ENCODE data around the gene TRIM26.
"Not testable (repeated sequence)": the region's sequence is repeated elsewhere in the genome, so short reads cannot be mapped to it uniquely, and the experiment has no call there.

Gene TRIM26

GRCh38 chr6:30152910-30153610 lies 60.1 kb downstream of the TRIM26 start:
- no peak for DNase-seq

- no peak for DNase-seq
Observed at GRCh38 chr6:30152016-30152673, 61.1 kb downstream of the TRIM26 start.

- no peak for DNase-seq
Observed at GRCh38 chr6:30151580-30151979, 61.6 kb downstream of the TRIM26 start.

GRCh38 chr6:30150671-30151395 lies 62.4 kb downstream of the TRIM26 start:
- DNase-seq = no peak

GRCh38 chr6:30149858-30150550 lies 63.2 kb downstream of the TRIM26 start:
- no peak for DNase-seq

GRCh38 chr6:30149234-30149633 lies 64.0 kb downstream of the TRIM26 start:
- no peak for DNase-seq

- no peak for DNase-seq
Observed at GRCh38 chr6:30147096-30147495, 66.1 kb downstream of the TRIM26 start.

GRCh38 chr6:30145818-30146217 lies 67.4 kb downstream of the TRIM26 start:
- no peak for DNase-seq

- DNase-seq = no peak
Observed at GRCh38 chr6:30144811-30145210, 68.4 kb downstream of the TRIM26 start.

- DNase-seq = no peak
Observed at GRCh38 chr6:30143780-30144179, 69.4 kb downstream of the TRIM26 start.

- no peak for DNase-seq
Observed at GRCh38 chr6:30142665-30143064, 70.5 kb downstream of the TRIM26 start.

- DNase-seq = not testable (repeated sequence)
Observed at GRCh38 chr6:30140240-30140639, 73.0 kb downstream of the TRIM26 start.

GRCh38 chr6:30136570-30137286 lies 76.5 kb downstream of the TRIM26 start:
- DNase-seq = no peak

GRCh38 chr6:30135757-30136156 lies 77.4 kb downstream of the TRIM26 start, which contains the start of gene TRIM40:
TSS of gene TRIM40 (plus strand) at chr6:30136140. CDS start at chr6:30137037, 897 bp downstream.
- no peak for DNase-seq

GRCh38 chr6:30135147-30135546 lies 78.1 kb downstream of the TRIM26 start:
- no peak for DNase-seq
